NT2/D1 (cell line): Measurements from ENCODE around the gene CDCA3.

Experiments used
- SUZ12 ChIP-seq: IDR thresholded peaks from 2 replicates; pipeline ENCODE4 v1.6.1; 2011; ENCODE audit not compliant: insufficient read length, insufficient read depth; ENCODE audit errors: extremely low read depth
- YY1 ChIP-seq: IDR thresholded peaks from 2 replicates; pipeline ENCODE4 v1.6.1; 2011; ENCODE audit not compliant: insufficient read length, insufficient read depth
- ZNF274 ChIP-seq: IDR thresholded peaks from 2 replicates; pipeline ENCODE4 v1.6.1; 2011; ENCODE audit warnings: mild to moderate bottlenecking, low read depth, low read length

DNA sequence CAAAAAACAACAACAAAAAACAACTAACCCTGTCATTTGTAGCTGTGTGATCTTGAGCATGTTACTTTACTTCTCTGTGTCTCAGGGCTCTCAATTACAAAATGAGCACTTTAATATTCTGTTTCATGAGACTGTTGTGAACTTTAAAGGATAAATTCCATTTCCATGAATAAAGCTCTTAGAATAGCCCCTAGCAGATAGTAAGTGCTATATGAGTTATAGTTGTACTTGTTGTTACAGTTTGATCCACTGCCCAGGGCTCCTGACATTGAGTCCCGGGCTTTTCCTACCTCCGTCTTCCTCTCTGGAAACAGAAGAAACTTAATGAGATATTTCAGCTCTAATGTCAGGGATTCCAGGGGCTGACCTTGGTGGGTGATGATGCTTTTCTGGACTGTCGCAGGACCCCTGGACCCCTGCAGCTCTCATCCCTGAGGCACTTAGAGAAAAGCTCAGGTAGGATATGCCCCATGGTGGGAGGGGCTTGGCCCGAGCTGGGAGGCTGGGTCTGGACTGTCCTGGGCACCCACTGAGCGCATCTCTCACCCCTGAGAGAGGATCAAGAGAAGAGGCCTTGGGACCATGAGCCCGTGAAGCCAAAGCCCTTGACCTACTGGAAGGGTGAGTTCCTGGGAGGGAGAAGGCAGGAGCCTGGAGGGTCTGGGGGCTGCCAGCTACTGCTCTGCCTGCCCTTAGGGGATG is 17.7 kb downstream of the CDCA3 start:
- TF ChIP-seq YY1 (no peak), SUZ12 (no peak), ZNF274 (no peak)
